HFF-Myc (cell line): ENCODE measurements around the gene DPP9.
"Not testable (repeated sequence)": the region's sequence is repeated elsewhere in the genome, so short reads cannot be mapped to it uniquely, and the experiment has no call there.

Source experiments
- DNase-seq: peaks from one replicate; pipeline ENCODE4 v3.0.0-alpha.2; 2011; ENCODE audit warnings: low read depth; ENCODE audit errors: extremely low read depth
- H3K4me3 ChIP-seq: replicated peaks from 2 replicates; pipeline ENCODE4 v1.5.1; 2011; ENCODE audit warnings: low read depth, mild to moderate bottlenecking, control low read depth, low read length
- TF ChIP-seq, protein P1 (sequence below): IDR thresholded peaks from 2 replicates; pipeline ENCODE4 v1.5.1; 2012; ENCODE audit warnings: mild to moderate bottlenecking, low read depth, low read length, control low read depth; ENCODE audit errors: missing control alignments

Gene DPP9

DNA sequence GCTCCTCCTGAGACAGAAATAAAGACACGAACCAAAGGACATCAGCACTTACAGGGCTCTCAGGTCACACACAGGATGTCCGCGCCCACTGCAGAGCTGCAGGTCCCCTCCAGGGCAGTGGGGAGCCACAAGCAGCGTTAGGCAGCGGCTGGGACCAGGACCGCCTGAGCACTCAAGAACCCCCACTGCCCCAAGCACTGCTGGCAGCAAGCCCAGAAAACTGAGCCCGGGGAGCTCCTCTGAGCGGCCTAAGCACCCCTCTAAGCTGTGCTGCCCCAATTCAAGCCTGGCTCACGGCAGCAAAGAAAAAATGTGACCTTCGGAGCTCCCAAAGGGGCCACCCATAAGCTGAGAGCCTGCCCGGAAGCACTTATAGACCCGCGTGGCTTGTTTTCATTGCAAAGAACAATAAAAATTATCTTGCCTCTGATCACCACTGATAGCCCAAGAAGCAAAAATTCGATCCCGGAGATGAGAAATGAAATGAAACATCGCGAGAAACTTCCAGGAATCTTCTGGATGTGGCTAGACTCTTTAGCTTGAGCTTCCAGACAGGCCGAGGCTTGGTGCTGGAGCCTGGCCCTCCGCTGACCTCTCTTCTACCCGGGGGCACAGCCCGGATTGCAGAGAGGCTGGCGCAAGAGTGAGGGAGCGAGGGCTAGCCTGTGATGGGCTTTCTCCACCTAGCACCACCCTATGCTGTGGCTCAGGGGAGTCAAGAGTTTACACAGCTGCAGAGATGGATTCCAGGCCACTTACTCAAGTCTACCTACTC is 6.3 kb downstream of the DPP9 start:
- TF ChIP-seq, protein P1, sequence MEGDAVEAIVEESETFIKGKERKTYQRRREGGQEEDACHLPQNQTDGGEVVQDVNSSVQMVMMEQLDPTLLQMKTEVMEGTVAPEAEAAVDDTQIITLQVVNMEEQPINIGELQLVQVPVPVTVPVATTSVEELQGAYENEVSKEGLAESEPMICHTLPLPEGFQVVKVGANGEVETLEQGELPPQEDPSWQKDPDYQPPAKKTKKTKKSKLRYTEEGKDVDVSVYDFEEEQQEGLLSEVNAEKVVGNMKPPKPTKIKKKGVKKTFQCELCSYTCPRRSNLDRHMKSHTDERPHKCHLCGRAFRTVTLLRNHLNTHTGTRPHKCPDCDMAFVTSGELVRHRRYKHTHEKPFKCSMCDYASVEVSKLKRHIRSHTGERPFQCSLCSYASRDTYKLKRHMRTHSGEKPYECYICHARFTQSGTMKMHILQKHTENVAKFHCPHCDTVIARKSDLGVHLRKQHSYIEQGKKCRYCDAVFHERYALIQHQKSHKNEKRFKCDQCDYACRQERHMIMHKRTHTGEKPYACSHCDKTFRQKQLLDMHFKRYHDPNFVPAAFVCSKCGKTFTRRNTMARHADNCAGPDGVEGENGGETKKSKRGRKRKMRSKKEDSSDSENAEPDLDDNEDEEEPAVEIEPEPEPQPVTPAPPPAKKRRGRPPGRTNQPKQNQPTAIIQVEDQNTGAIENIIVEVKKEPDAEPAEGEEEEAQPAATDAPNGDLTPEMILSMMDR, result no peak
- no peak overlapping the region for H3K4me3 ChIP-seq
- DNase-seq, result no peak

DNA sequence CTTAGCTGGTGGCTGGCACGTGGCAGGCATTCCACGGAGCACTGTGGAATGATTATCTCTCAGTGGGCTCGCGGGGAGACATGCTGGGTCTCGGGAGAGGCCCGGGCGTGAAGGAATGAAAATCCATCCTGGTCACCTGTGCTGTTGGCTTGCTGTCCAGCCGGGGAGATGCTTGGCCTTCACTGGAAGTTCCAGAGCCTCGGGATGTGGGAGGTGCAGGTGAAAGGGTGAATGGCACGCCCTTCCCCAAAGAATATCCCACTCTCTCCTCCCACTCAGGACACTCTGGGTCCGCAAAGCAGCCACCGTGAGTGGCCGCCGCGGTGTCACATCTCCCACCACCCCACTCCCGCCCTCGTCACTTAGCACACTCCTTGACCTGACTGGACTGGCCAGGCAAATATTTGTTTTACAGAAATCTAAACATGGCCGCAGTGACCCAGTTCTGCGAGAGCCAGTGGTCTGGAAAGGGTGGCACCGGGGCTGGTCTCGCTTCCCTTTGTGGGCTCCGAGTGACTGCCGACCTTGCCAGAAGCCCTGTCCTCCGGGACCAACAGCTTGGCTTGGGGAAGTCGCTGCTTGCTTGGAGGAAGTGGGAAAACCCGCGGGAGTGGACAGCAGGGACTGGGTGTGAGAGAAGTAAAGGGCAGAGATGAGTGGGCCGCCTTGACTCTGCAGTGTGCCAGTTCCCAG is 8.0 kb downstream of the DPP9 start:
- no peak for DNase-seq
- TF ChIP-seq, protein P1, result no peak
- H3K4me3 ChIP-seq, result no peak overlapping the region

DNA sequence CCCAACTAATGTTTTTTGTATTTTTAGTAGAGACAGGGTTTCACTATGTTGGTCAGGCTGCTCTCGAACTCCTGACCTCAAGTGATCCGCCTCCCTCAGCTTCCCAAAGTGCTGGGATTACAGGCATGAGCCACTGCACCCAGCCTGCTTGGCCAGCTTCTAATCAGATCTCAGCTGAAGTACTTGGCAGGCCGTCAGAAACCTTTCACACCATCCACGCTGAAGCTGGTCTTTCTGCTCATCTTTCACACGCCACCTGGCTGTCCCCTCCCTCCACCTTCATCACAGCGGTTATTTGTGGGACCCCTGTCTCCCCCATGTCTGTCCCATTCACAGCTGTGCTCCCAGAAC is 8.5 kb downstream of the DPP9 start:
- DNase-seq, H3K4me3 ChIP-seq: not testable (repeated sequence)

DNA sequence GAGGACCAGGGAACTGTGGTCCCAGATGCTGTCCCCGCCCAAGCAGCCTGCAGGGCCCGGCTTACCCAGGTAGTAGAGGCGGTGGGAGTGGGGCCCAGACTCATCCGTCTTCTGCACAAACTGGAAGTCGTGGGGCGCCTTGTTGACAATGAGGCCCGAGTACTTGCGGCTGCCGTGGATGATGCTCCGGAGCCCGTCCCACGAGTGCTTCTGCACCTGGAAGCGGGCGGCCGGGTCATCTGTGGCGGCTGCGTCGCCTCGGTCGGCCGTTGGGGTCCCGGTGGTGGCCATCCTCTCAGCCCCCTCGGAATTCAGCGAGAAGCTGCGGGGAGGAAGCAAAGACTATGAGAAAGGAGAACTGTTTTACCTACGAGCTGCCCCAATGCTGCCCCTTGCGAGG is 9.6 kb downstream of the DPP9 start:
- no peak for DNase-seq
- TF ChIP-seq, protein P1, result no peak
- no peak overlapping the region for H3K4me3 ChIP-seq

DNA sequence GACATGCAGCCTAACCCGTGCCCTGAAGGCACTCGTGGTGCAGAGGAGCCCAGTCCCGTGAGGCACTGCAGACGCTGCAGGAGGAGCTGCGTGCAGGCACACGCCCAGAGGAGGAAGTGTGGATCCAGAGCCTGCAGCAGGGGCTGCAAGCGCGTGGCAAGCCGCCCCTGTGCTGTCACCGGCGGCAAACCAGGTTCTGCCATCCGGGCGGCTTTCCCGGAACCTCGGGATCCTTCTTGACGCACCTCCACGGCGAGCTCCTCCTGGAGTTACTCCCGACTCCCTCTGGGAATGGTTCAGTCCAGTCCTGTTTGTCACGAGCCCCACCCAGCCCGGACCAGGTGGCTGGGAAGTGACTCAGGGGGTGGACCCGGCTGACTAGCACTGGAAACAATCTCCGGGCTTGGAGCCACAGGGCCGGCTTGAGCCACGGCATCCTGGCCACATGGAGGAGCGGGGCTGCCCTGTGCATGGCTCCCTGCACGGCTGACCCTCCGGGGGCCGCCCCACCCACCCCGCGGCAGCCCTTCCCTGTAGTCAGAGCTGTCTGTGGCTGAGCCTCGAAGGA is 10.2 kb downstream of the DPP9 start:
- TF ChIP-seq, protein P1, result no peak
- peak; percentile 91 for DNase-seq
- no peak overlapping the region for H3K4me3 ChIP-seq

DNA sequence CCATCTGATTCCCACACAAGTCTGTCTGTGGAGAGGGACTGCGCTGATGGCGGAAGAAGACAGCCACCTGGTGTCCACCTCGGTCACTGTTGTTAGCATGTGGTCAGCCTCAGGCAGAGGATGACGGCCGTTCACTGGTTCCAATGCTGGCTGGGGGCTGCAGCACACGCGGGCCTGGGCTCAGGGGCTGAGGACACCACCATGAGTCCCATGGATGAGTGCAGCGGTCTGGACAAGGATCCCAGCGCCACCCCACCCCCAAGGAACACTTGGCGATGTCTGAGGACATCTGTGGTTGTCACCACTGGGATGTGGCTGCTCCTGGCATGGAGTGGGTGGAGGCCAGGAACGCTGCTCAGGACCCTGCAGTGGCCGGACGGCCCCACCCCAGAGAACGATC is 10.9 kb downstream of the DPP9 start:
- no peak overlapping the region for H3K4me3 ChIP-seq
- TF ChIP-seq, protein P1, result no peak
- DNase-seq, result no peak

DNA sequence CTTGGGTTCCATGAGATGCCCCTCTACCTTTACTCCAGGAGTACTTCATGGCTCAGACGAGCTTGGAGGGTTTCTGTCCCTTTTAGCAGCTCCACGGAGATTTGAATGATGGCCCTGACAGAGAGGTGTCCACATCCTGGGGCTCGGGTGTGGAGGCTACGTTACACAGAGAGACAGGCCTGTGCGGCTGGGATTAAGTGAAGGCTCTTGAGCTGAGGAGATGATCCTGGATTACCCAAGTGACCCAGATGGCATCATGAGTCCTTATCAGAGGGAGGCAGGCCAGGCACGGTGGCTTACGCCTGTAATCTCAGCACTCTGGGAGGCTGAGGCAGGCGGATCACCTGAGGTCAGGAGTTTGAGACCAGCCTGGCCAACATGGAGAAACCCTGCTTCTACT is 12.4 kb downstream of the DPP9 start:
- no peak overlapping the region for H3K4me3 ChIP-seq
- DNase-seq, result no peak
- TF ChIP-seq, protein P1, result no peak
